OCI-LY3 (cell line): Measurements from ENCODE around the gene FRMD4A.

Source experiments
- H2AFZ ChIP-seq: fragments of 200-600, 300-600 bp; shearing (Covaris generic); 2 replicates; pipeline ENCODE4 v1.6.0; 2014; ENCODE audit warnings: antibody characterized with exemption, low read depth, low read length
- H3K27ac ChIP-seq: fragments of 200-600, 300-600 bp; sonication (generic); 2 replicates; pipeline ENCODE4 v1.5.1; 2014; ENCODE audit warnings: mild to moderate bottlenecking, low read length, moderate library complexity, mixed read lengths
- H3K27me3 ChIP-seq: fragments of 200-600, 300-600 bp; sonication (generic); 2 replicates; pipeline ENCODE4 v1.6.1; 2014; ENCODE audit warnings: low read depth, low read length, mixed read lengths
- H3K36me3 ChIP-seq: fragments of 200-600, 300-600 bp; sonication (generic); replicated peaks from 2 replicates; pipeline ENCODE3; 2014; ENCODE audit warnings: low read depth, low read length, mixed read lengths
- H3K4me1 ChIP-seq: fragments of 300-600, 200-600 bp; sonication (generic); 2 replicates; pipeline ENCODE4 v1.6.1; 2014; ENCODE audit warnings: low read length, mixed read lengths
- H3K4me2 ChIP-seq: fragments of 200-600, 300-600 bp; sonication (generic); 2 replicates; pipeline ENCODE4 v1.6.1; 2014; ENCODE audit warnings: low read length, mixed read lengths
- H3K4me3 ChIP-seq: fragments of 300-600, 200-600 bp; sonication (generic); 2 replicates; pipeline ENCODE4 v1.5.1; 2014; ENCODE audit warnings: antibody characterized with exemption, mild to moderate bottlenecking, low read length, moderate library complexity
- H3K79me2 ChIP-seq: fragments of 300-600, 200-600 bp; shearing (Covaris generic); 2 replicates; pipeline ENCODE4 v1.6.1; 2014; ENCODE audit warnings: mild to moderate bottlenecking, low read length, mixed read lengths
- H3K9ac ChIP-seq: fragments of 300-600, 200-600 bp; shearing (Covaris generic); 2 replicates; pipeline ENCODE4 v1.6.0; 2014; ENCODE audit warnings: mild to moderate bottlenecking, low read length, moderate library complexity
- H3K9me3 ChIP-seq: fragments of 200-600, 300-600 bp; shearing (Covaris generic); 2 replicates; pipeline ENCODE4 v1.6.1; 2014; ENCODE audit warnings: low read length, mixed read lengths; ENCODE audit not compliant: insufficient read depth
- H4K20me1 ChIP-seq: fragments of 200-600, 300-600 bp; sonication (generic); 2 replicates; pipeline ENCODE4 v1.6.1; 2016; ENCODE audit warnings: low read length, mixed read lengths; ENCODE audit not compliant: insufficient read depth
- CTCF ChIP-seq: fragments of 200-600, 300-600 bp; sonication (generic); IDR thresholded peaks from 2 replicates; pipeline ENCODE4 v1.5.1; 2014; ENCODE audit warnings: antibody characterized with exemption, low read length, low read depth
- EZH2phosphoT487 ChIP-seq: fragments of 200-600 bp; shearing (Covaris generic); IDR thresholded peaks from 2 replicates; pipeline ENCODE4 v1.6.1; 2018; ENCODE audit warnings: antibody characterized with exemption, mixed run types, low read depth

FRMD4A gene

GRCh38 chr10:14022954-14023672 is 307.6 kb downstream of the FRMD4A start:
- Histone ChIP-seq H2AFZ (no peak overlapping the region), H3K27ac (no peak overlapping the region), H3K79me2 (no peaks in the 10 kb centered on the region), H3K4me3 (no peak overlapping the region), H3K27me3 (peaks cover 17% of the 10 kb centered on the region; the same call in 1 of the 2 replicates), H3K9ac (no peak overlapping the region), H4K20me1 (no peaks in the 10 kb centered on the region), H3K36me3 (no peaks in the 10 kb centered on the region), H3K4me1 (peaks cover 34% of the 10 kb centered on the region), H3K9me3 (no peaks in the 10 kb centered on the region), H3K4me2 (no peak overlapping the region)
- TF ChIP-seq CTCF, result no peak

- peaks cover 34% of the 10 kb centered on the region for H3K4me1 ChIP-seq
- H3K4me2 ChIP-seq, result no peak overlapping the region
- H2AFZ ChIP-seq, result no peak overlapping the region
- H3K27ac ChIP-seq, result no peak overlapping the region
- no peak overlapping the region for H3K9ac ChIP-seq
- H3K27me3 ChIP-seq, result peaks cover 17% of the 10 kb centered on the region; the same call in 1 of the 2 replicates
- no peaks in the 10 kb centered on the region for H4K20me1 ChIP-seq
- H3K4me3 ChIP-seq, result no peak overlapping the region
- H3K36me3 ChIP-seq, result no peaks in the 10 kb centered on the region
- no peak for TF ChIP-seq EZH2phosphoT487
- TF ChIP-seq CTCF, result no peak
- H3K79me2 ChIP-seq, result no peaks in the 10 kb centered on the region
- H3K9me3 ChIP-seq, result no peaks in the 10 kb centered on the region
Observed at GRCh38 chr10:14022052-14022451, 308.7 kb downstream of the FRMD4A start.

GRCh38 chr10:14020037-14020664 is 310.6 kb downstream of the FRMD4A start:
- no peak overlapping the region; the same call in 1 of the 2 replicates for H2AFZ ChIP-seq
- H3K27me3 ChIP-seq, result peaks cover 14% of the 10 kb centered on the region; the same call in 1 of the 2 replicates
- H3K79me2 ChIP-seq, result no peaks in the 10 kb centered on the region
- H3K9me3 ChIP-seq, result no peaks in the 10 kb centered on the region
- H3K4me3 ChIP-seq, result peak overlapping the region; percentile 49
- H3K4me2 ChIP-seq, result peak overlapping the region; percentile 57
- H4K20me1 ChIP-seq, result no peaks in the 10 kb centered on the region
- H3K9ac ChIP-seq, result no peak overlapping the region
- H3K4me1 ChIP-seq, result peaks cover 37% of the 10 kb centered on the region
- H3K36me3 ChIP-seq, result no peaks in the 10 kb centered on the region
- no peak overlapping the region for H3K27ac ChIP-seq
- TF ChIP-seq CTCF (no peak), EZH2phosphoT487 (no peak)

GRCh38 chr10:14017467-14017866 is 313.3 kb downstream of the FRMD4A start:
- TF ChIP-seq CTCF (no peak), EZH2phosphoT487 (no peak)
- H3K9ac ChIP-seq, result no peak overlapping the region
- H3K4me3 ChIP-seq, result no peak overlapping the region
- no peaks in the 10 kb centered on the region for H4K20me1 ChIP-seq
- H3K4me2 ChIP-seq, result no peak overlapping the region
- H3K79me2 ChIP-seq, result no peaks in the 10 kb centered on the region
- H3K27me3 ChIP-seq, result peaks cover 4% of the 10 kb centered on the region; the same call in 1 of the 2 replicates
- H3K36me3 ChIP-seq, result no peaks in the 10 kb centered on the region
- peaks cover 22% of the 10 kb centered on the region for H3K4me1 ChIP-seq
- no peaks in the 10 kb centered on the region for H3K9me3 ChIP-seq
- H2AFZ ChIP-seq, result no peak overlapping the region
- H3K27ac ChIP-seq, result no peak overlapping the region
